KG1 (cell line): ENCODE data around the gene TJP3.
A peak's percentile ranks its signal among the peaks of the same experiment; 100 is the strongest.

Experiments used
- DNase-seq: peaks from one replicate; lab custom pipeline; 2025; lab: John Stamatoyannopoulos, UW

TJP3 gene

GRCh38 chr19:3710265-3710812 lies 2.2 kb downstream of the TJP3 start:
- no peak for DNase-seq

- no peak for DNase-seq
These were observed 4.8 kb downstream of the TJP3 start for GRCh38 chr19:3712663-3713611.

- no peak for DNase-seq
These were observed 8.0 kb downstream of the TJP3 start for GRCh38 chr19:3716147-3716668.

- no peak for DNase-seq
These were observed 11.7 kb downstream of the TJP3 start for GRCh38 chr19:3719868-3720267.

GRCh38 chr19:3720349-3720917 lies 12.2 kb downstream of the TJP3 start:
- no peak for DNase-seq

- peak; percentile 60 for DNase-seq
These were observed 13.1 kb downstream of the TJP3 start for GRCh38 chr19:3721131-3721886.

GRCh38 chr19:3721887-3722442 lies 13.8 kb downstream of the TJP3 start:
- DNase-seq, result no peak

GRCh38 chr19:3722443-3723109 lies 14.4 kb downstream of the TJP3 start:
- no peak for DNase-seq

- DNase-seq, result no peak
These were observed 14.9 kb downstream of the TJP3 start for GRCh38 chr19:3723110-3723488.

- no peak for DNase-seq
These were observed 15.7 kb downstream of the TJP3 start for GRCh38 chr19:3723883-3724282.

GRCh38 chr19:3725121-3725520 lies 16.9 kb downstream of the TJP3 start:
- no peak for DNase-seq

GRCh38 chr19:3725640-3726310 lies 17.6 kb downstream of the TJP3 start:
- DNase-seq, result no peak

- no peak for DNase-seq
These were observed 22.3 kb downstream of the TJP3 start for GRCh38 chr19:3730457-3730958.

GRCh38 chr19:3732108-3732507 lies 23.9 kb downstream of the TJP3 start:
- no peak for DNase-seq

GRCh38 chr19:3733549-3734309 lies 25.5 kb downstream of the TJP3 start:
- no peak for DNase-seq

GRCh38 chr19:3734310-3734600 lies 26.1 kb downstream of the TJP3 start:
- no peak for DNase-seq

GRCh38 chr19:3736106-3736724 lies 28.0 kb downstream of the TJP3 start:
- DNase-seq, result no peak

- DNase-seq, result no peak
These were observed 29.5 kb downstream of the TJP3 start for GRCh38 chr19:3737487-3738205.
